ENCODE results near the gene DPP6.
A peak's percentile ranks its signal among the peaks of the same experiment; 100 is the strongest.
"Not testable (repeated sequence)": the region's sequence is repeated elsewhere in the genome, so short reads cannot be mapped to it uniquely, and the experiment has no call there.

Gene DPP6

DNA sequence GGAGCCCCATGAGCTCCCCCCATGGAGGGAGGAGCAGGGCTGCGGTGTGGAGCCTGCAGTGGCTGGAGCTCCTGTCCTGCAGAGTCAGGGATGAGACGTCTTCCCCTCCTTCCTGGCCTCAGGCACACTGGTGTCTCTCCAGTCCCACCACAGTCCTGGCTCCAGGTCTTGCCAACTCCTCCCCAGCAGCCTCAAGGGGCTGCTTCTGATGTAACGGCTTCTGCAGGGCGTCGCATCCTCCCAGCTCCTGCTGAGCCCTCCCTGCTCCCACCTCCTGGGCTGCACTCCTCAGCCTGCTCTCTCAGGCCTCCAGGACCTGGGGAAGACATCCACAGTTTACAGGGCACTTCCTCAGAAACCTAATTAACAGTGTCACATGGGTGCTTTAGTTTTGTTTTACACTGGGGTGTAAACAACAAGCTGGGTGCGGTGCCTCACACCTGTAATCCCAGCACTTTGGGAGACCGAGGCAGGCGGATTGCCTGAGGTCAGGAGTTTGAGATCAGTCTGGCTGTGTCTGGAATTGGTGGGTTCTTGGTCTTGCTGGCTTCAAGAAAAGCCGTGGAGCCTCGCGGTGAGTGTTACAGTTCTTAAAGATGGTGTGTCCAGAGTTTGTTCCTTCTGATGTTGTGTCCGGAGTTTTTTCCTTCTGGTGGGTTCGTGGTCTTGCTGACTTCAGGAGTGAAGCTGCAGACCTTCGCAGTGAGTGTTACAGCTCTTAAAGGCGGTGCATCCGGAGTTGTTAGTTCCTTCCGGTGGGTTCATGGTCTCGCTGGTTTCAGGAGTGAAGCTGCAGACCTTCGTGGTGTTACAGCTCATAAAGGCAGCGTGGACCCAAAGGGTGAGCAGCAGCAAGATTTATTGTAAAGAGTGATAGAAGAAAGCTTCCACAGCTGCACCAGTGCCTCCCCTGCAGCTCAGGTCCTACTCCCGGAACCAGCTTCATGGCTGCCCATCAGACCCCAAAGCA, 855.7 kb downstream of the DPP6 start:
- DNase-seq (ENCODE audit: low read depth in 3 of 3), result no peak

DNA sequence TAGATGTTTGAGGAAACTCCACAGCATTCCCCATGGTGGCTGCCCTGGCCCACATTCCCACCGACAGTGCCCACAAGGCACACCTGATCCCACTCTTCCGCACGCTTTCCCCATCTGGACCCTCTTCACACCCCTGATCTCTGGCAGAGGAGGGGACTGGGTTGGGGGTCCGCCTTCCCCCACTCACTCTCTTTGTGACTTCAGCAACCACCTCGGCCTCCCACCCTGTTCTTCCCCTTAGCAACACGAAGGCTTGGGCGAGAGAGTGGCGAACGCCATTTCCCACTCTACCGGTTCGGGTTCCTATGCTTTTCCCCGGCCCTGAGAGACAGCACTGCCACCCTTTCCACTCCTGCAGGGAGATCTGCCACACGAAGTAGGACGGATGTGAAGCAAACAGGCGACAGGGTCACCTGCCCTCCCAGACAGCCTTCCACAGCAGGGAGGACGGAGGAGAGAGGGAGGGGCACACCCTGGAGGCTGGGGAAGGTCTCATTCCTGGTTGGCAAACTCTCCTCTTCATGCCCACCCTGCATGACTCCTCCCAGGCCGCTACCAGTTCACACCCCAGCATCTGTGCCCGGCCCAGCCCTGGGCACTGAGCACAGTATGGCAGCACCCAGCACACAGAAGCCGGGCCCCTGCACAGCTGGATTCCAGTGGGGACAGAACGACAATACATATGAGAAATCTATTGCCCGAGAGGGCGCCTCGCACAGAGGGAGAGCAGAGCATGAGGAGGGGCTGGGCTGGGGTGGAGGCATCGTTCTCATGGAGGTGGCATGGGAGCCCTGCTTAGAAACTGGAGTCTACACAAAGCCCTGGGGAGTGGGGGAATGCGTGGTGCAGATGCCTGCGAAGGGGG, 857.3 kb downstream of the DPP6 start:
- DNase-seq (ENCODE audit: low read depth in 3 of 3), result no peak

DNA sequence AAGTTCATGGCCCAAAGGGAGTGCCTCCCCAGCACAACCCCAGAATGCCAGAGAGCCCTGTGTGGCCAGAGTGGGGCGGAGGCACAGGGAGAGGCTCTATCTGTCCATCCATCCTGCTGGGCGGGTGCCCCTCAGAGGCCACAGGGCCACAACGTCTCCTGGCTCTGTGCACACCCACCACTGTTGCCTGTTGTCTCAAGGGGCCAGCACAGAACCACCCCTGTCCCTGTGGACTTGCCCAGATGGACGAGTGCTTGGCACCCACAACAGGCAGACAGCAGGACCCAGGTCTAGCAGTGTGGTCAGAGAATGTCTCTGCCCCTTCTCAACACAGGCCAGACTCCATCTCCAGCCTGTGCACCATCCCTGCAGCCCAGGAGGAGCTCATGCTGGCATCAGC, 857.9 kb downstream of the DPP6 start:
- DNase-seq (ENCODE audit: low read depth in 3 of 3), result no peak

DNA sequence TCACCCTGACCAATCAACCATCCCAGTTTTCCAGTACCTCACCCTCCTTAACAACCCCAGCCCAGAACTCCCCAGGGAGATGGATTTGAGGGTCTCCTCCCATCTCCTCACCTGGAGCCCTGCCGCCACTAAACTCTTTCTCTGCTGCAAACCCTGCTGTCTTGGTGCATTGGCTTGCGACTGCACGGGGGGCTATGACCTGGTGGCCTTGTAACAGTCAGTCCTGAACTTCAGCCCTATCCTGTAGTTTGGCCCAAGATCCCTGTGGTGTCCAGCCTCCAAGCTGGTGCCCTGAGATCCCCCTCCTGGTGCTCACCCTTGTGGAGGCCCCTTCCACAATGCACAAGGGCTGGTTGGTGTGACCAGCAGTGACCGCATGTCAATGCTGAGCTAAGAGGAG, 858.8 kb downstream of the DPP6 start:
- DNase-seq (ENCODE audit: low read depth in 3 of 3), result no peak

DNA sequence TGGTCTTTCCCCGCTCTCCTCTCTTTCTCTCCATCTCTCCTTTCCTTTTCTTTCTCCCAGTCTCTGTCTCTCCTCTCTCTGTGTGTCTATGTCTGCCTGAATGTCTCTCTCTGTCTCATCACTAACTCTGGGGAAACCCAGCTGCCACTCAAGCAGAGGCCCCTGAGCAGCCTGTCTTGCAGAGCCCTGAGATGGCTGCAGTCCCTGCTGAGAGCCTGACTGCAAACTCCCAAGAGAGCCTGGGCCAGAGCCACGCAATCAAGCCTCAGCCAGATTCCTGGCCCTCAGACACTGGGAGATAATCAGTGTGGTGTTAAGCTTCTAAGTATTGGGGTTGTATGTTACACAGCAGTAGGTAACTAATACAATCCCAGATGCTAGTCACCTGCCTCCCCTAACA, 859.2 kb downstream of the DPP6 start:
- DNase-seq (ENCODE audit: low read depth in 3 of 3), result no peak

DNA sequence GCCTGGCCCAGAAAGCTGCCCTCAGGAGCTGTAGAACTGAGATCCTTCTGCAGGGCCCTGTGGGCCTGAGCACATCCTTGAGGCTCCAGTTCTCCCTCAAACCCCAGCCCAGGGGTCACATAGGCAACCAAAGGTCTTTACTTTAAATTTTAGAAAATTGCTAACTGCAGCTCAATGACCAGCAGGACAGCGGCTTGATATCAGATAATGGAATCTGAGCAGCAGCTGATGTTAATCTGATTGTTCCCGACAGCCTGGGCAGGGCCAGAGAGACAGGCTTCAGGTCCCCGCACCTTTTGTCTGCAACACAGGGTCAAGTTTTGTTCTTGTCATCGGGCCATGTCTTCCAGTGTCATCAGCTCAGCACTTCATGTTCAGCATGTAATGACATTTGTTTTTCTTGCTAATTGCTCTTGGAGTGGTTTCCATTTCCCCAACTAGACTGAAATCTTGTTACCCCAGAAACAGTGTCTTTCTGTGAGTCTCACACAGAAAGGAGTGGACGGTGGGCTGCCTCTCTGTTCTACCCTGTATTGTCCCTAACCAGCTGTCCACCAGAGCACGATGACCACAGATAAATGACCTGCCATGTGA, 859.8 kb downstream of the DPP6 start:
- no peak for DNase-seq (ENCODE audit: low read depth in 3 of 3)

DNA sequence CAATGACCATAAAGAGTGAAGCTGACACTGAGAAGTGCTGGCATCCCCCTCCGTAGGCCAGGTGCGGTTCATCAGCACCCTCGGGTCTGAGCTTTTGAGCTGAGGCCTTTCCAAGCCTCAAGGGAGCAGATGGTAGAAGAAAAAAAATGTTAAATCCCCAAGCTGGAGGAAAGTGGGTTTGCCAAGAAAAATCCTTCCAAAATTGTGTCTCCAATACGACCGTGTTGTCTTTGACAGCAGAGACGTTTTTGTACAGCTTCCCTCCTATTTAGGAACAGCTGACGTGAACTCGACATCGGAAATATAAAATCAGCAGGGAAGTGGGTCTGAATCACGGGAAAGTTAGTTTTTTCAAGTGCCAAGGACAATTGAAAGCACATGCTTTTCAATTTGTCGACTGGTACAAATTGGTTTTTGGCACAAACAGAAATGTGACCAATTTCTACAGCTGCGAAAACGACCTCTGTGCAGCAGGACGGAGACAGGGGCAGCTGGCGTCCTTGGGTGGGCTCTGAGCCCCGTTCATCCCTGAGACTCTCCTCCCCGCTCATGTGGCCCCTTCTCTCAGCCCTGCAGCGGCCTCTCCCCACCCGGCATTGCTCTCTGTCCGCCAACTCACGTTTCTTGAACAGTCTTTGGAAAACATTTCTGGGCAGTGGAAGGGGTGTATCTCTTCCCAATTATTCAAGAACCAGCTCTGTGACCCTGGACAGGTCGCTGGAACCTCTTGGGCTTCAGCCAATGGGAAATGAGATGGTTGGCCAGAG, 860.9 kb downstream of the DPP6 start:
- no peak for DNase-seq (ENCODE audit: low read depth in 3 of 3)

DNA sequence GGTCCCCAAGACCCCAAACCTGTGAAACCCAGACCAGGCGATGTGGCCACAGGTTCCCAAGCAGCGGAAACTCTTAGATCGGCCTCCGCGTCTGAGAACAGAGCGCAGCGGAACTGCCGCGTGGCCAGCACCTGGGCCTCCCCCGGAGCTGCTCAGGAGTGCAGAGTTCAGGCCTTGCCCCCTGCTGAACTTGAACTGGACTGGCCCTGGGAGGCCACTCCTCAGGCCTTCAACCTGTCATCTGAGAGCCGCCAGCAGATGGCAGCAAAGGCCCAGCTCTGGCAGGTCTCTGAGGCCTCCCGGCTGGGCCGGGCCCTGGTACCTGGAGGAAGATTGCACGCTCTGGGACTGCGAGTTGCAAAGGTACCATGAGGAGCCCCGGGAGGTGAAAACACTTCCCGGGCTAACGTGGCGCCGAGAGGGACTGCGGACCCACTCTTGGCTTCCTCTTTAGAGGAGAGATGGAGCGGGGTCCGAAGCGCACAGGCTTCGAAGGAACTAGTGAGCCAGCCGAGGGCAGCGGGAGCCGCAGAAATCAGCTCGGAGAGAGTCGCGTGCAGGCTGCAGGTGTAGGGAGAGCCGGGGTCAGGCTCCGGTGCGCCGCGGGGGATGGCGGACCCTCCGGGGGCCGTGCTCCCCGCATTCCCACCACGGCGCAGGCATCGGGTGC, 861.6 kb downstream of the DPP6 start:
- peak; percentile 79 to 91 (median 79) for DNase-seq (ENCODE audit: low read depth in 3 of 3)

DNA sequence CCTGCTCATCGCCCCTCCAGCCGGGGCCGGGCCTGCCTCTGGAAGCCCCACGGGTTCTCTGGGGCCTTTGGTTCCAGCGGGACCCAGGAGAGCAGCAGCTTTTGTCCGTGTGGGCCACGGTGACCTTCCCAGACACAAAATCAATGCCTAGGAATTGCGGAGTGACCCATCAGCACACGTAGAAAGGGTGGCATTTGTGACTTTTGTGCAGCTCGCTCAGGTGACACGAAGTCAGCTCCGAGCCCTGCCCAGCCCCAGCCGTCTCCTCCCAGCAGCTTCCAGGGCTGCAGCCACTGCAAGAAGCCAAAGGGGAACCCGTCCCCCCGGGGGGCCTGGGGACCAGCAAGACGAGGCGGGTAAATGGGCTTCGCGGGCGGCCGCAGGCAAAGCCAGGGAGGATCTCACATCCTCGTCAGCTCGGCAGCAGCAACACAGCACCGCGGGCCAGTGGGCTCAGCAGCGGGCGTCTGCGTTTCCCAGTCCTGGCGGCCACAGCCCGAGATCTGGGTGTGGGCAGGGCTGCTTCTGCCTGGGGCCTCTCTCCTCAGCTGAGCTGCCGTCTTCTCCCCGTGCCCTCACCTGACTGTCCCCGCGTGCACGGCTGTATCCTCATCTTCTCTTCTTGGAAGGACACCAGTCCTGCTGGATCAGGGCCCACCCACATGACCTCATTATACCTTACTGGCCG, 862.3 kb downstream of the DPP6 start:
- no peak for DNase-seq (ENCODE audit: low read depth in 3 of 3)

DNA sequence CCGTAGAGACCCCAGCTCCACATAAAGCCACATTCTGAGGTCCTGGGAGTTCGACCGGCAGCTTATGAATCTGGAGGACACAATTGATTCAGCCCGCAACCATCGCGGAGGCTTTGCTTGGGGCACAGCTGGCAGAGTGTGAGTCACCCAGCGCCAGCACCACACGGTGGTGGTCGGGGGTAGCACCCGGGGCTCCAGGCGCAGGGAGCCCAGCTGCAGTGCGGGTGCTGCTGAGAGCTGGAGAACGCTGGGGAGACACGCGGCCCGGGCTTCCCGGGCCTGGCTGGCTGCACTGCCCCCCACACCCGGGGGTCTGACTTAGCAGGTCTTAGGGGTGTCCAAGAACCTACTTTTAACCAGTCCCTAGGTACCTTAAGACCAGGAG, 862.8 kb downstream of the DPP6 start:
- DNase-seq (ENCODE audit: low read depth in 3 of 3), result no peak

DNA sequence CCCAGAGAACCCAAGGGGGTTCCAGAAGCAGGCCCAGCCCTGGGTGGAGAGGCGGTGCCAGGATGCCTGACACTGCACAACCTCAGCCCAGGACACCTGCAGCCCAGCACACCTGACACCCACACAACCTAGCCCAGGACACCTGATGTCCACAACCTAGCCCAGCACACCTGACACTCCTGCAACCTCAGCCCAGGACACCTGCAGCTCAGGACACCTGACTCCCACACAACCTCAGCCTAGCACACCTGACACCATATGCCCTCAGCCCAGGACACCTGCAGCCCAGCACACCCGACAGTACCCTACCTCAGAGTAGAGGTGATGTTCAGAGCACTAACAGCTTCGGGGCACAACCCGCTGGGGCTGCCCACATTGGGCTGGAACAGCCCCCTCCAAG, 863.4 kb downstream of the DPP6 start:
- no peak for DNase-seq (ENCODE audit: low read depth in 3 of 3)

DNA sequence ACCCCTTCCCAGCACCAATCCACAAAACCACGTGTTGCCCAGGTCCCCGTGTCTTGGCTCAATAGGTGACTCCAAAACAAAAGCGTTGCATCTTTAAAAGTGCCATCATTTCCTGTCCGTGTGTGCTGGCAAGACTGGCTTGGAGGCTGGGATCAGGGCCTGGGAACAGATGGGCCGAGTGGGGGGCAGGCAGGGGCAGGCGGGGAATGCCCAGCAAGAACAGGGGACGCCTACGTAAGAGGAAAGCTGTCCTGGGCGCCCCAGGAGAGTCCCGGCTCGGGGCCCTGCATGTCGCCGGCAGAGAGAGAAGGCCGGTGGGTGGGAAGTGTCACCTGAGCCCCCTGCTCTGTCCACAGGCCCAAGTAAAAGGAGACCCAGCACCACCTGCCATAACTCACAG, 864.2 kb downstream of the DPP6 start:
- DNase-seq (ENCODE audit: low read depth in 3 of 3), result no peak

DNA sequence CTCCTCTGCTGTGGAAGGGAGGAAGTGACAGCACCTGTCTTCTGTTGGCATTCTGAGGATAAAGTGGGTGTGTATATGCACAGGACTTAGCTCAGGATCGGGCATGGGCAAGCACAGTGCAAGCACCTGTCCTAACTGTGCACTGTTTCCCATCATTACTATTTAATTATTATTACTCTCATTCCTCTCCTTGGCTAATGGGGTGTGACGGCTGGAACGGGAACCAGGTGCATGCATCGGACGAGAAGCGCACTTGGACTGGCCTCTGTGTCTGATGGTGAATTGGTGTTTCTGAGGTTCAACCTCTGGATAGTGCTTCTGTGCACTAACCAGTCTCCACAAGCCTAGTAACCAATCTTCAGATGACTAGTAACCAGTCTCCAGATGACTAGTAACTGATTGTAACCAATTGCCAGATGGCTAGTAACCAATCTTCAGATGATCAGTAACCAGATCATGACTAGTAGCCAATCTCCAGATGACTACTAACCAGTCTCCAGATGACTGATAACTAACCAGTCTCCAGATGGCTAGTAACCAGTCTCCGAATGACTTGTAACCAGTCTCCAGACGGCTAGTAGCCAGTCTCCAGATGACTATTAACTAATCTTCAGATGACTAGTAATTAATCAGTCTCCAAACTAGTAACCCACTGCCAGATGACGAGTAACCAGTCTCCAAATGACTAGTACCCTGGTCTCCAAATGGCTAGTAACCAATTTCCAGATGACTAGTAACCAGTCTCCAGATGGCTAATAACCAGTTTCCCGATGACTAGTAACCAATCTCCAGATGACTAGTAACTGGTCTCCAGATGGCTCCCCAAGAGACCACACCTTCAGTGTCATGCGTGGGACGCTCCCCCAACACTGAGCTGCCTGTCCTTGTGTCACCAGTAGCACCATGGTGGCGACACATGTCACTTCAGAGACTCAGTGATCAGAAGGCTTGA, 864.9 kb downstream of the DPP6 start:
- no peak for DNase-seq (ENCODE audit: low read depth in 3 of 3)

DNA sequence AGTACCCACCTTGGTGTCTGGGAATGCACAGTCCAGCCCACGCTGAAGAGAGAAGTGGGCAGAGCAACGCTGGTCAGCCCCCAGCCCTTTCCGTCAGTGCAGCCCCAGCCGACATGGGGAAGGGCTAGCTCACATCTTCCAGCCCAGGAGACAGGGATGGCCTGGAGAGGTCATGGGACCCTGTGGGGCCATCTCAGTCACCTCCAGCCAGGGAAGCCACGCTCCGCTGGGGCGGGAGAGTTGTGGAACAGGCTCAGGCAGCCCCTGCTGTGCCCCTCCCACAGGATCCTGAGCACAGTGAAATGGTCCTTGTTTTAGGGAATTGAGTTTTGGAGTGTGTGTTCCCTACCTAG, 865.6 kb downstream of the DPP6 start:
- no peak for DNase-seq (ENCODE audit: low read depth in 3 of 3)

DNA sequence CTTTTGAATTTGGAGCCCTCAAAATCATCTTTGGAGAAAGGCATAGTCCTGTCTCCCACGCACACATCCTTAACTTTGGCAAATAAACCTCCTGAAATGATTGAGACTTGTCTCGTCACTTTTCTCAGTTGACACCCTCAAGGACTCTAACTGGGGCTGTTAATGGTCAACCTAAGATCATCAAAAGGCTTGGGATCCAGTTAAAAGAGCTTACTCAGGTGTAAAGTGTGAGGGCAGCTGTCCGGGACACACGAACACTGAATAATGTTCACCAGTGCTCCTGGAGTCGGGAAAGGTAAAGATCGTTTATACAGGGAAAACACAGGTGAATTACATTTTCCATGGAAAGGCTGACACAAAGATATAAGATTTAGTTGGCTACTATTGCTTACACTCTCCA, 866.1 kb downstream of the DPP6 start:
- DNase-seq (ENCODE audit: low read depth in 3 of 3), result no peak

DNA sequence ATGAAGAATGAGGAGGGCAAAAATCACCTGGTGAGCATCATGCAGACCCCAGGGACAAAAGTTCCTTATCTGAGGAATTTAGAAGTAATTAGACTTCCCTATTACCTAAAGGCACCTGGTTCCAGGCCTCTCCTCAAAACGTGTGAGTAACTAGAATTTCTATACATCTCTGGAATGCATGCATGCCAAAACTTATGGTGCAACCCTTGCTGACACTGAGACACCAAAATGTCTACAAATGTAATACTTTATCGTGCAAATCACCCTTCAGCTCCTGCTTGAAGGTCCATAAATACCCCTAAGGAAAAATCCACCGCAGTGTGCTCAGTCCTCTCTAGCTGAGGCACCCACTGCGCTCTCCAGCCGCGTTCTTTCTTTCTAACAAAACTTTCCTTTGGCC, 866.5 kb downstream of the DPP6 start:
- no peak for DNase-seq (ENCODE audit: low read depth in 3 of 3)

DNA sequence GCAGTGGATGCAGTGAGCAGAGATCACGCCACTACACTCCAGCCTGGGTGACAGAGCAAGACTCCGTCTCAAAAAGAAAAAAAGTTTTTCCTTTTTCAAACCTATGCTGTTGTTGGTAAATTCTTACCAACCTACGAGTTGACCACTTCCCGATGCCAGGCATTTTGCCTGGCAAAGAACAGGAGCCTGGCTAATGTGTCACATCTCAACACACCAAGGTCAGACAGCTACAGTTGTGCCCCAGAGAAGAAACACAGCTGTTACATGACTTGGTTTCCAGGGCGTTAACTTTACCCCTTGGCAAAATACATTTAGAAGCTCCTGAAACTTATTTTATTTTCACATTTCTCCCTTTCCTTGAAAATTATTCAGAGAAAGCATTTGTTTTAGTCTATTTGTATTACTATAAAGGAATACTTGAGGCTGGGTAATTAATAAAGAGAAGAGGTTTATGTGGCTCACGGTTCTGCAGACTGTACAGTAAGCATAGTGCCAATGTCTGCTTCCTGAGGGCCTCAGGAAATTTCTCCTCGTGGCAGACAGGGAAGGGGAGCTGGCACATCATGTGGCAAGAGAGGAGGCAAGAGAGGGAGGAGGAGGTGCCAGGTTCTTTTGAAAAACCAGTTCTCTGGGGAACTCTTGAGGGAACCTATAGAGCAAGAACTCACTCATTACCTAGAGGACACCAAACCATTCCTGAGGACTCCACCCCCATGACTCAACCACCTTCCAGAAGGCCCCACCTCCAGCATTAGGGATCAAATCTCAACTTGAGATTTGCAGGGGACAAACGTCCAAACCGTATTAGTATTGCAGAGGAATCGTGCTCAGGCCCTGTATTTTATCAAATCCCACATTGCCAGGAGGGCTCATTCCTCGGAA, 867.4 kb downstream of the DPP6 start:
- DNase-seq (ENCODE audit: low read depth in 3 of 3), result no peak

DNA sequence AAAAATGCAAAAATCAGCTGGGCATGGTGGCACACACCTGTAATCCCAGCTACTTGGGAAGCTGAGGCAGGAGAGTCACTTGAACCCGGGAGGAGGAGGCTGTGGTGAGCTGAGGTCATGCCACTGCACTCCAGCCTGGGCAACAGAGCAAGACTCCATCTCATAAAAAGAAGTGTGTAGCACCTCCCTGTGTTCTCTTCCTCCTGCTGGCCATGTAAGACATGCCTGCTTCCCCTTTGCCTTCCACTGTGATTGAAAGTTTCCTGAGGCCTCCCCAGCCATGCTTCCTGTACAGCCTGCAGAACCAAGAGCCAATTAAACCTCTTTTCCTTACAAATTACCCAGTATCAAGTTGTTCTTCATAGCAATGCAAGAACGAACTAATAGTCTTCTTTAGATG, 870.3 kb downstream of the DPP6 start:
- not testable (repeated sequence) for DNase-seq (ENCODE audit: low read depth in 3 of 3)

All from stimulated activated CD4-positive, alpha-beta T cell treated with anti-CD3 and anti-CD28 coated beads, TNF-alpha, amount 100 ng/mL, for 4 hours (primary cell).